ENCODE measurements around the gene GABRP.

DNA sequence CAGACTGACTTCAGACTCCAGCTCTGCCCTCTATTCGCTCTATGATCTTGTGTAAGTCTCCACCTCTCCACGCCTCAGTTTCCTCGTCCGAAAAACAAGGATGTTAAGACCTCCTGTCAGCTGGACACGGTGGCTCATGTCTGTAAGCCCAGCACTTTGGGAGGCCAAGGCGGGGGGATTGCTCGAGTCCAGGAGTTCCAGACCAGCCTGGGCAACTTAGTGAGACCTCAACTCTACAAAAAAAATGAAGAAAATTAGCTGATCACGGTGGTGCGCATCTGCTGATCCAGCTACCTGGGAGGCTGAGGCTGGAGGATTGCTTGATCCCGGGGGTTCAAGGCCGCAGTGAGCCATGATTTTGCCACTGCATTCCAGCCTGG, 36.6 kb upstream of the GABRP start:
- TF ChIP-seq, protein P1, sequence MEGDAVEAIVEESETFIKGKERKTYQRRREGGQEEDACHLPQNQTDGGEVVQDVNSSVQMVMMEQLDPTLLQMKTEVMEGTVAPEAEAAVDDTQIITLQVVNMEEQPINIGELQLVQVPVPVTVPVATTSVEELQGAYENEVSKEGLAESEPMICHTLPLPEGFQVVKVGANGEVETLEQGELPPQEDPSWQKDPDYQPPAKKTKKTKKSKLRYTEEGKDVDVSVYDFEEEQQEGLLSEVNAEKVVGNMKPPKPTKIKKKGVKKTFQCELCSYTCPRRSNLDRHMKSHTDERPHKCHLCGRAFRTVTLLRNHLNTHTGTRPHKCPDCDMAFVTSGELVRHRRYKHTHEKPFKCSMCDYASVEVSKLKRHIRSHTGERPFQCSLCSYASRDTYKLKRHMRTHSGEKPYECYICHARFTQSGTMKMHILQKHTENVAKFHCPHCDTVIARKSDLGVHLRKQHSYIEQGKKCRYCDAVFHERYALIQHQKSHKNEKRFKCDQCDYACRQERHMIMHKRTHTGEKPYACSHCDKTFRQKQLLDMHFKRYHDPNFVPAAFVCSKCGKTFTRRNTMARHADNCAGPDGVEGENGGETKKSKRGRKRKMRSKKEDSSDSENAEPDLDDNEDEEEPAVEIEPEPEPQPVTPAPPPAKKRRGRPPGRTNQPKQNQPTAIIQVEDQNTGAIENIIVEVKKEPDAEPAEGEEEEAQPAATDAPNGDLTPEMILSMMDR (IDR thresholded peaks at IDR 0.05; ENCODE audit: insufficient read depth, low read length), result no peak
- no peak for TF ChIP-seq POLR2AphosphoS5 (IDR thresholded peaks at IDR 0.05; ENCODE audit: low read depth)
- no peak for TF ChIP-seq SPI1 (IDR thresholded peaks at IDR 0.05; ENCODE audit: borderline replicate concordance, low read depth)
- TF ChIP-seq, protein P2, sequence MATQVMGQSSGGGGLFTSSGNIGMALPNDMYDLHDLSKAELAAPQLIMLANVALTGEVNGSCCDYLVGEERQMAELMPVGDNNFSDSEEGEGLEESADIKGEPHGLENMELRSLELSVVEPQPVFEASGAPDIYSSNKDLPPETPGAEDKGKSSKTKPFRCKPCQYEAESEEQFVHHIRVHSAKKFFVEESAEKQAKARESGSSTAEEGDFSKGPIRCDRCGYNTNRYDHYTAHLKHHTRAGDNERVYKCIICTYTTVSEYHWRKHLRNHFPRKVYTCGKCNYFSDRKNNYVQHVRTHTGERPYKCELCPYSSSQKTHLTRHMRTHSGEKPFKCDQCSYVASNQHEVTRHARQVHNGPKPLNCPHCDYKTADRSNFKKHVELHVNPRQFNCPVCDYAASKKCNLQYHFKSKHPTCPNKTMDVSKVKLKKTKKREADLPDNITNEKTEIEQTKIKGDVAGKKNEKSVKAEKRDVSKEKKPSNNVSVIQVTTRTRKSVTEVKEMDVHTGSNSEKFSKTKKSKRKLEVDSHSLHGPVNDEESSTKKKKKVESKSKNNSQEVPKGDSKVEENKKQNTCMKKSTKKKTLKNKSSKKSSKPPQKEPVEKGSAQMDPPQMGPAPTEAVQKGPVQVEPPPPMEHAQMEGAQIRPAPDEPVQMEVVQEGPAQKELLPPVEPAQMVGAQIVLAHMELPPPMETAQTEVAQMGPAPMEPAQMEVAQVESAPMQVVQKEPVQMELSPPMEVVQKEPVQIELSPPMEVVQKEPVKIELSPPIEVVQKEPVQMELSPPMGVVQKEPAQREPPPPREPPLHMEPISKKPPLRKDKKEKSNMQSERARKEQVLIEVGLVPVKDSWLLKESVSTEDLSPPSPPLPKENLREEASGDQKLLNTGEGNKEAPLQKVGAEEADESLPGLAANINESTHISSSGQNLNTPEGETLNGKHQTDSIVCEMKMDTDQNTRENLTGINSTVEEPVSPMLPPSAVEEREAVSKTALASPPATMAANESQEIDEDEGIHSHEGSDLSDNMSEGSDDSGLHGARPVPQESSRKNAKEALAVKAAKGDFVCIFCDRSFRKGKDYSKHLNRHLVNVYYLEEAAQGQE (IDR thresholded peaks at IDR 0.05; ENCODE audit: insufficient replicate concordance, low read depth), result no peak
